HEK293T (cell line): ENCODE measurements around the gene FTO.

ENCODE experiments used
- CTCF ChIA-PET: fragments of 350-600 bp; formaldehyde crosslinking; extraction: SDS; loops from one replicate; lab custom pipeline; 2021; ENCODE audit warnings: antibody characterized with exemption, inconsistent platforms; lab: Yijun Ruan, JAX
- POLR2A ChIA-PET: fragments of 350-600 bp; formaldehyde crosslinking; extraction: SDS; loops from one replicate; lab custom pipeline; 2020; ENCODE audit warnings: antibody characterized with exemption, inconsistent platforms; lab: Yijun Ruan, JAX
- DNase-seq: peaks from one replicate; pipeline ENCODE4 v3.0.0; 2012; ENCODE audit warnings: mixed read lengths; ENCODE audit errors: extremely low spot score
- ARNT ChIP-seq: fragments of 450-650 bp; IDR thresholded peaks from 2 replicates; pipeline ENCODE4 v1.6.1; 2017; ENCODE audit warnings: mild to moderate bottlenecking
- BHLHE40 ChIP-seq: fragments of 450-650 bp; IDR thresholded peaks from 2 replicates; pipeline ENCODE4 v1.6.1; 2016; ENCODE audit warnings: mild to moderate bottlenecking, moderate library complexity, borderline replicate concordance
- CTBP1 ChIP-seq: fragments of 450-650 bp; IDR thresholded peaks from 2 replicates; pipeline ENCODE4 v1.6.1; 2016; ENCODE audit warnings: borderline replicate concordance
- ELF4 ChIP-seq: fragments of 450-650 bp; IDR thresholded peaks from 2 replicates; pipeline ENCODE4 v1.6.1; 2017; ENCODE audit warnings: antibody characterized with exemption
- FOXA1 ChIP-seq: fragments of 450-650 bp; IDR thresholded peaks from 2 replicates; pipeline ENCODE4 v1.6.1; 2016; ENCODE audit warnings: mild to moderate bottlenecking
- FOXK2 ChIP-seq: fragments of 450-650 bp; IDR thresholded peaks from 2 replicates; pipeline ENCODE4 v1.6.1; 2016; ENCODE audit warnings: mild to moderate bottlenecking
- FOXM1 ChIP-seq: fragments of 450-650 bp; IDR thresholded peaks from 2 replicates; pipeline ENCODE4 v1.6.1; 2017; ENCODE audit warnings: mild to moderate bottlenecking, borderline replicate concordance
- HDGF ChIP-seq: fragments of 450-650 bp; IDR thresholded peaks from 2 replicates; pipeline ENCODE4 v1.6.1; 2017; ENCODE audit warnings: antibody characterized with exemption, borderline replicate concordance
- L3MBTL2 ChIP-seq: fragments of 450-650 bp; conservative IDR thresholded peaks from 2 replicates; pipeline ENCODE4 v1.6.1; 2016; ENCODE audit warnings: mild to moderate bottlenecking
- LEF1 ChIP-seq: fragments of 450-650 bp; IDR thresholded peaks from 2 replicates; pipeline ENCODE4 v1.6.1; 2017; ENCODE audit warnings: mild to moderate bottlenecking, borderline replicate concordance
- NFRKB ChIP-seq: fragments of 450-650 bp; IDR thresholded peaks from 2 replicates; pipeline ENCODE4 v1.6.1; 2016; ENCODE audit warnings: mild to moderate bottlenecking, moderate library complexity
- SP1 ChIP-seq: fragments of 450-650 bp; IDR thresholded peaks from 2 replicates; pipeline ENCODE4 v1.6.1; 2017
- SUZ12 ChIP-seq: fragments of 450-650 bp; IDR thresholded peaks from 2 replicates; pipeline ENCODE4 v1.6.1; 2016; ENCODE audit warnings: mild to moderate bottlenecking
- TARDBP ChIP-seq: fragments of 450-650 bp; IDR thresholded peaks from 2 replicates; pipeline ENCODE4 v1.6.1; 2016
- ZNF384 ChIP-seq: fragments of 450-650 bp; IDR thresholded peaks from 2 replicates; pipeline ENCODE4 v1.6.1; 2016
- TF ChIP-seq, protein P1 (sequence below): fragments of 450-650 bp; IDR thresholded peaks from 2 replicates; pipeline ENCODE4 v1.6.1; 2016

The FTO gene

DNA sequence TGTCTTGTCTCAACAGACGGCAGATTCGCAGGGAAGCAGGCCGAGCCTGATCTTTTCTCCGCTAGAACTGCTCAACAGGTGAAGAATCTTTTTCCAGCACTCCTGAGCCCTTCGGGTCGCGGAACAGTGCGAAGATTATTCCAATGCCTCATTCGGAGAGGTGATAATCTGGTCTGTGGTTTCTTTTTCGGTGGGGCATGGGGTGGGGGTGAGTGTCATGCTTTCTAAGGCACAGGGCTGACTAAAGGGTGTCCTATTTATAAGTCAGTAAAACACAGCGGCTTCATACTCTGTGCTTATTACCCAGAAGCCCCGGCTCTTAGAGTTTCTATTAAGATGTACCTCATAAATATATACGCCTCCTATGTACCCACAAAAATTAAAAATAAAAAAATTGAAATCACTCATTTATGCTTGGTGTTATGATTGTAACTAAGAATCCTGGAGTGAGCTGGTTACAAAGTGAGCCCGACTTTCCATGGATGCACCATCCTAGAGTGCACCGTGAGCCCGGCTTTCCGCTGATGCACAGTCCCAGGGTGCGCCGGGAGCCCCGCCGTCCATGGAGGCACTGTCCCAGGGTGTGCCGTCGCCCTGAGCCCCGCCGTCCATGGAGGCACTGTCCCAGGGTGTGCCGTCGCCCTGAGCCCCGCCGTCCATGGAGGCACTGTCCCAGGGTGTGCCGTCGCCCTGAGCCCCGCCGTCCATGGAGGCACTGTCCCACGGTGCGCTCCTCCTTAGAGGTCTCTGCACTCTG, 417.8 kb downstream of the FTO start:
- DNase-seq, result no peak
- TF ChIP-seq, protein P1, sequence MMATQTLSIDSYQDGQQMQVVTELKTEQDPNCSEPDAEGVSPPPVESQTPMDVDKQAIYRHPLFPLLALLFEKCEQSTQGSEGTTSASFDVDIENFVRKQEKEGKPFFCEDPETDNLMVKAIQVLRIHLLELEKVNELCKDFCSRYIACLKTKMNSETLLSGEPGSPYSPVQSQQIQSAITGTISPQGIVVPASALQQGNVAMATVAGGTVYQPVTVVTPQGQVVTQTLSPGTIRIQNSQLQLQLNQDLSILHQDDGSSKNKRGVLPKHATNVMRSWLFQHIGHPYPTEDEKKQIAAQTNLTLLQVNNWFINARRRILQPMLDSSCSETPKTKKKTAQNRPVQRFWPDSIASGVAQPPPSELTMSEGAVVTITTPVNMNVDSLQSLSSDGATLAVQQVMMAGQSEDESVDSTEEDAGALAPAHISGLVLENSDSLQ, result no peak
- TF ChIP-seq LEF1 (no peak), SUZ12 (no peak), NFRKB (no peak), CTBP1 (no peak), L3MBTL2 (no peak)
- POLR2A ChIA-PET, result no interaction called here
- CTCF ChIA-PET, result no interaction called here

- CTCF ChIA-PET, result no interaction called here
- POLR2A ChIA-PET, result no interaction called here
- no peak for DNase-seq
Measured at GRCh38 chr16:54123766-54124165, 419.8 kb downstream of the FTO start.

DNA sequence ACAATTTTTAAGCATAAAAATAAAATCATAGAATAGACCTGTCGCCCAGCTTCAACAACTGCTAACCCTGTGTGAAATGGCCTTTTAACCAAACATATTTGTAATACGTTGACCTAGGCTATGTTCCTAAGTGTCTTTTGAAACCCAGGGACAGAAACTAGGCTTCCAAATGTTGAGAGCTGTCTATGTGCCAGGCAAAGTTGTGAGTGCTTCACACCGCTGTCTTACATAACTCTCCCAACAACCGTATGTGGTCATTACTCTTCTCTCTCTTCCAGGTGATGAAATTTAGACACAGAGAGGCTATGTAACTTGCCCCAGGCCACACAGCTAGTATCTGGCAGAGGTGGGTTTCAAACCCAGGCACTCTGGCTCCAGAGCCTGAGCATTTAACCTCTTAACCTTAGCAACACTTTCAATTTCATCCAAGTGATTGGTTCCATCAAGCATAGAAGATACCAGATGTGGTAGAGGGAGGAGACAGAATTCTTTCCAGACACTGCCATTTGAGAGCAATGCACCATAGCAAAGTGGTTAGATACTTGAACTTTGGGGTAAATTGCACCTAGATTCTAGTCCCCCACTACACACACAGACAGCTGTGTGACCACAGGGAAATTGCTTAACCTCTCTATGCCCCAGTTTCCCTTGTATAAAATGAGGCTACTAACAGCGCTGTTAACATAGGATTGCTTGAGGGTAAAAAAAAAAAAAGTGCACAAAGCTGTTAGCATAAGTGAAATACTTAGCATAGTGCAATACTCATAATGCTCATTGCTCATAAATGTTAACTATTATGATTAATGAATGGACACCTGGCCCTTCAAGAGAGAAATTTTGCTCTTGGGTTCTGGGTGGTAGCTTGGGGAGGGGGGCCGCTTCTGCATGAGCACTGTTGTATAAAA, 422.0 kb downstream of the FTO start:
- CTCF ChIA-PET, result interaction anchor here (1.3 kb wide), 1 partner anchor 234 kb away, joined by 3 read pairs; no protein-coding TSS in a partner anchor
- POLR2A ChIA-PET, result no interaction called here
- TF ChIP-seq SP1, result no peak
- no peak for TF ChIP-seq FOXM1
- no peak for TF ChIP-seq CTBP1
- TF ChIP-seq BHLHE40, result no peak
- no peak for TF ChIP-seq NFRKB
- no peak for TF ChIP-seq ZNF384
- no peak for TF ChIP-seq TARDBP
- TF ChIP-seq ARNT, result no peak
- no peak for TF ChIP-seq SUZ12
- TF ChIP-seq ELF4, result no peak
- TF ChIP-seq HDGF, result no peak
- TF ChIP-seq, protein P1, result no peak
- no peak for TF ChIP-seq FOXK2
- no peak for TF ChIP-seq FOXA1
- no peak for TF ChIP-seq LEF1
- no peak for TF ChIP-seq L3MBTL2
- no peak for DNase-seq

More at GRCh38 chr16:54123766-54124165, 419.8 kb downstream of the FTO start:
- TF ChIP-seq CTBP1 (no peak), FOXM1 (no peak), HDGF (no peak), SUZ12 (no peak), ELF4 (no peak), LEF1 (no peak), SP1 (no peak), TARDBP (no peak), FOXK2 (no peak), FOXA1 (no peak), NFRKB (no peak), BHLHE40 (no peak)
- TF ChIP-seq, protein P1, result no peak

DNA sequence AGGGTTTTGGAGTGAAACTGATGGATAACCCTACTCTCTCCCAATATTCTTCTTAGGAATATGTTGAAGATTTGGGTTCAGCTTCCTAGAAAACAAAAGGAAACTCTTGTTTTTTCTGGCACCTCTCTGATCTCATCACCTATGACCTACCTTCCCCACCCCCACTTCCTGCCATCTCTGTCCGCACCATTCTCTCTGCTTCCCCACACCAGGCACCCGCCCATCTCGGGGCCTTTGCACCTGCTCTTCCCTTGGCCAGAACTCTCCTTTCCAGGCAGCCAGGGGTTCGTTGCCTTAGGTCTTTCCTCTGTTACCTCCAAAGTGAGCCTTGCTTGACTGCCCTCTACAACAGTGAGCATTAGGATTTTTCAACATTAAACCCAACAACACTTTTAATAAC, 423.0 kb downstream of the FTO start:
- TF ChIP-seq, protein P1, result no peak
- TF ChIP-seq SP1, result no peak
- TF ChIP-seq L3MBTL2, result no peak
- no peak for TF ChIP-seq NFRKB
- no peak for TF ChIP-seq ARNT
- TF ChIP-seq ELF4, result no peak
- TF ChIP-seq BHLHE40, result no peak
- no peak for TF ChIP-seq ZNF384
- no peak for TF ChIP-seq LEF1
- TF ChIP-seq HDGF, result no peak
- TF ChIP-seq CTBP1, result no peak
- no peak for TF ChIP-seq TARDBP
- no peak for TF ChIP-seq FOXK2
- TF ChIP-seq FOXA1, result no peak
- TF ChIP-seq FOXM1, result no peak
- TF ChIP-seq SUZ12, result no peak
- CTCF ChIA-PET, result interaction anchor here (1.3 kb wide), 1 partner anchor 235 kb away, joined by 3 read pairs; no protein-coding TSS in a partner anchor
- POLR2A ChIA-PET, result no interaction called here
- no peak for DNase-seq
